ENCODE data around the gene HSPBAP1. TPM values are rescaled to one million over a fixed set of nuclear protein-coding genes. Genes with fewer than 3 reads are reported as not detected.

HSPBAP1 gene
- total and polyA plus RNA-seq, 11 donors: 2.6 to 6.4 (median 3.7) TPM

GRCh38 chr3:122803977-122804376 is 10.3 kb upstream of the HSPBAP1 start:
- WGBS, 4 donors: 85 to 93% (median 90%) methylated on average over 2 of the region's 2 CpGs
- no peaks in the 10 kb centered on the region for H3K27me3 ChIP-seq
- DNase-seq (no peak), ATAC-seq (no peak)
- H3K9me3 ChIP-seq: no peaks in the 10 kb centered on the region
- TF ChIP-seq POLR2A (IDR thresholded peaks at IDR 0.05) (no peak), CTCF (IDR thresholded peaks at IDR 0.05) (no peak)
- no peak overlapping the region for H3K4me3 ChIP-seq
- peaks cover 0 to 15% (median 2%) of the 10 kb centered on the region in 12 donors for H3K4me1 ChIP-seq
- no peak overlapping the region for H3K27ac ChIP-seq
- intact Hi-C loops (cut with DNase I): no loop called here
- H3K36me3 ChIP-seq: peaks cover 0 to 27% (median 15%) of the 10 kb centered on the region in 9 donors

GRCh38 chr3:122802323-122802722 is 8.7 kb upstream of the HSPBAP1 start:
- Histone ChIP-seq H3K36me3 (peaks cover 0 to 11% (median under 1%) of the 10 kb centered on the region in 9 donors), H3K4me1 (peaks cover 0 to 21% (median 2%) of the 10 kb centered on the region in 12 donors), H3K4me3 (no peak overlapping the region), H3K27me3 (no peaks in the 10 kb centered on the region), H3K27ac (peak overlapping the region in 3 of 12 donors; percentile 7 to 44 (median 28)), H3K9me3 (no peaks in the 10 kb centered on the region)
- DNase-seq (no peak), ATAC-seq (peak in 3 of 4 donors; percentile 49 to 54 (median 53))
- TF ChIP-seq CTCF (IDR thresholded peaks at IDR 0.05): no peak
- TF ChIP-seq POLR2A (IDR thresholded peaks at IDR 0.05): no peak
- 90 to 100% (median 96%) methylated on average over 1 of the region's 1 CpG for WGBS, 4 donors
- intact Hi-C loops (cut with DNase I): no loop called here

GRCh38 chr3:122800706-122801237 is 7.1 kb upstream of the HSPBAP1 start:
- Histone ChIP-seq H3K9me3 (no peaks in the 10 kb centered on the region), H3K27me3 (no peaks in the 10 kb centered on the region), H3K4me3 (no peak overlapping the region), H3K27ac (no peak overlapping the region), H3K4me1 (peaks cover 0 to 37% (median 7%) of the 10 kb centered on the region in 12 donors), H3K36me3 (no peaks in the 10 kb centered on the region)
- TF ChIP-seq POLR2A (IDR thresholded peaks at IDR 0.05): no peak
- TF ChIP-seq CTCF (IDR thresholded peaks at IDR 0.05): no peak
- WGBS, 4 donors: 91 to 93% (median 92%) methylated on average over 3 of the region's 3 CpGs
- intact Hi-C loops (cut with DNase I): no loop called here
- no peak for ATAC-seq
- no peak for DNase-seq

GRCh38 chr3:122800031-122800430 is 6.4 kb upstream of the HSPBAP1 start:
- no peak overlapping the region for H3K27ac ChIP-seq

More at GRCh38 chr3:122800031-122800430, 6.4 kb upstream of the HSPBAP1 start:
- no peaks in the 10 kb centered on the region for H3K27me3 ChIP-seq
- no peak for ATAC-seq
- TF ChIP-seq POLR2A (IDR thresholded peaks at IDR 0.05): no peak
- TF ChIP-seq CTCF (IDR thresholded peaks at IDR 0.05): no peak
- no peak overlapping the region for H3K4me3 ChIP-seq
- no peaks in the 10 kb centered on the region for H3K36me3 ChIP-seq
- WGBS, 4 donors: 70 to 88% (median 77%) methylated on average over 1 of the region's 1 CpG
- H3K9me3 ChIP-seq: no peaks in the 10 kb centered on the region
- no peak for DNase-seq
- intact Hi-C loops (cut with DNase I): no loop called here
- peaks cover 0 to 41% (median 11%) of the 10 kb centered on the region in 12 donors for H3K4me1 ChIP-seq

All from heart left ventricle (tissue), 16 donors.